HG03378 (cell line): Measurements from ENCODE around the gene TTLL10.

Source experiments
- ATAC-seq: cut with Tn5 transposase; IDR thresholded peaks from one replicate; pipeline ENCODE4 v1.9.1; 2021; ENCODE audit warnings: mild to moderate bottlenecking, moderate library complexity; ENCODE audit not compliant: unreplicated experiment

The TTLL10 gene, protein sequence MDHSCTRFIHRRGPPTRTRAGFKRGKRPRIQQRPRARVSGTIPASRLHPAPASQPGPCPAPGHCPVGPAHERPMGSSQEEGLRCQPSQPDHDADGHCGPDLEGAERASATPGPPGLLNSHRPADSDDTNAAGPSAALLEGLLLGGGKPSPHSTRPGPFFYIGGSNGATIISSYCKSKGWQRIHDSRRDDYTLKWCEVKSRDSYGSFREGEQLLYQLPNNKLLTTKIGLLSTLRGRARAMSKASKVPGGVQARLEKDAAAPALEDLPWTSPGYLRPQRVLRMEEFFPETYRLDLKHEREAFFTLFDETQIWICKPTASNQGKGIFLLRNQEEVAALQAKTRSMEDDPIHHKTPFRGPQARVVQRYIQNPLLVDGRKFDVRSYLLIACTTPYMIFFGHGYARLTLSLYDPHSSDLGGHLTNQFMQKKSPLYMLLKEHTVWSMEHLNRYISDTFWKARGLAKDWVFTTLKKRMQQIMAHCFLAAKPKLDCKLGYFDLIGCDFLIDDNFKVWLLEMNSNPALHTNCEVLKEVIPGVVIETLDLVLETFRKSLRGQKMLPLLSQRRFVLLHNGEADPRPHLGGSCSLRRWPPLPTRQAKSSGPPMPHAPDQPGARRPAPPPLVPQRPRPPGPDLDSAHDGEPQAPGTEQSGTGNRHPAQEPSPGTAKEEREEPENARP

DNA sequence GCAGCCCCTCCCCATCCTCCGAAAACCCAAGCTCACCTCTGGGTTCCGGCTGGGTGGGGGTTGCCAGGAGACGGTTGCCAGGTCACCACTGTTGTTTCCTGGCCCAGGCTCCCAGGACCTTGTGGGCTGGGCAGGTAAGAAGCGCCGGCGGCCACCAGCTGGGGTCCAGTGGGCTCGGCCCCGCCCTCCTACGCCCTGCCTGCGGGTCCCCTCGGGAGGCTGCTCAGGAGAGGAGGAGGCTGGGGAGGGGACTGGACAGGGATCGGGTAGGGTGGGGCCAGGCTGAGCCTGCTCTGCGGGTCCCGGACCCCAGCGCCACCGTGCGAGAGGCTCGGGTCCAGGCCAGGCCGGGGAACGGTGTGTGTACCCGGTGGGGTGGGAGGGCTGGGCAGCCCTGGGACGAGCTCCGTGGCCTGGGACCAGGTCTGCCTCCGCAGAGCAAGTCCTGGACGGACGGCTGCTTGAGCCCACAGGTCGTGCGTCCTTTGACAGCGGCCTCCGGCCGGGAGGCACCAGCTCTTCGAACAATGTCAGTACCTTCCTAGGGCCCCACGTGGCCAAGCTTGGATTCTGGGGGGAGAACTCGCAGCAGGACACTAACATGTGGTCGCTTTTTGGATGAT, at the start of gene TTLL10:
Gene TTLL10, plus strand, starts transcription at position 88 of the 623 bp plus-strand sequence. CDS start 5,336 bp downstream, outside the sequence.
- no peak for ATAC-seq

DNA sequence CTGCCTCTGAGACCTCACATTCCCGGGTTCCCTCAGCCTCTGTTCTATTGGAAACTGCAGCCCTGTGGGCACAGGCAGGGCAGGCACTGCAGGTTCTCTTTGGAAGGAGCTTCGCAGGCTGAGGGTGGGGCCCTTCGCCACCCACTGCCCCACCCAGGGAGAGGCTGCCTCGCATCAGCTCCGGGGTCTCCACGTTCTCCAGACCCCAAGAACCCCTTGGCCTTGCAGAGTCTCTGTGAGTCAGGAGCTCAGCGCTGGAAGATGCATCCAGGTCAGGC, 49.2 kb upstream of the TTLL10 start:
- no peak for ATAC-seq

DNA sequence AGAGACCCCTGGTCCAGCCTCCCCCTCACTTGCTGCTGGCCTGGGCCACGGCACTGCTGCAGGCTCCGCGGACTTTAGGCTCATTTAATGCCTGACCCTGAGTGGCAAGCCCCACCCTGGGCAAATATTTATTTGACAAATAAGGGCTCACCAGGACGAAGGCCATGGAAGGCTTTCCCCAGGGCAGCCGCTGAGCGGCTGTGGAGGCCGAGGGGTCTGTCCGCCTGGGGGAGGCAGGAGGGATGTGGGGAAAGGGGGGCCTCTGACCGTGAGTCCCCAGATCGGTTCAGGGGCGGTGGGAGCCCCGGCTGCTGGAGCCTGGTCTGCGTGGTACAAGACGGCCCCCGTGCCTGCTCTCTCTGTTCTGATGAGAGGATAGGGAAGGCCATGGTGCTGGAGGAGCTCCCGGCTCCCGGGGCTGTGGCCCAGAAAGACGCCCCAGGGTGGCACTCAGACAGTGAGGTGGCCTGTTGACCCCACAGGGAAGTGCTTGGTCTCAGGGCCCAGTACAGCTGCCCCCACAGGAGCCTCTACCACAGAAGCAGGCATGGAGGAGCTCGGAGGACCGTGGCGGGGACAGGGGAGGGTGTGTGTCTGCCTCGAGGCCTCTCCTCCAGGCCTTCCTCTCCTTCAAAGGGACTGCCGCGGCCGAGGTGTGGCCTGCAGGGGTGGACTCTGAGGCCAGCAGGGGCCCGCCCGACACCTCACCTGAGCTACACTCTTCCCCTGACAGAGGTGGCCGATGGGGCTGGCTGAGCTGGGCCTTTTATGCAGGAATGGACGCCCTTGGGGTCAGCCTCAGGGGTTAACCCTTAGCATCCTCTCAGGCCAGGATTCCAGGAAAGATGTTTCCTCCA, 48.7 kb upstream of the TTLL10 start:
- ATAC-seq, result no peak

DNA sequence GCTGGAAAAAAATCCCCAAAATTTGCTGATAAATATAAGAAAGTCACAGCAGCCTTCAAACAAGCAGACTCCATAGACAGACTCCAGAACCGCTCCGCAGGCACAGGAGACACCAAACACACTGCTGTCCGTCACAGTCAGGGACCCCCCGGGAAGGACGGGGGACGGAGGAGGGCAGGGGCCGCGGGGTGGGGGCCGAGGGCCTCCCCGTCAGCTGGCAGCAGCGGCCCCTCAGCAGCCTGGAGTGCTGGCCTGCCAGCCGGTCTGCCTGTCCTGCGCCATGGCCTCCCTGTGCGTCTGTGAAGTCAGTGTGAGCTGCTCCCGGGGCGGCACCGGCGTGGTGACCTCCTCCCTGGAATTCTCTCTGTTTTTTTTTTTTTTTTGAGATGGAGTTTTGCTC, 47.7 kb upstream of the TTLL10 start:
- ATAC-seq, result no peak

DNA sequence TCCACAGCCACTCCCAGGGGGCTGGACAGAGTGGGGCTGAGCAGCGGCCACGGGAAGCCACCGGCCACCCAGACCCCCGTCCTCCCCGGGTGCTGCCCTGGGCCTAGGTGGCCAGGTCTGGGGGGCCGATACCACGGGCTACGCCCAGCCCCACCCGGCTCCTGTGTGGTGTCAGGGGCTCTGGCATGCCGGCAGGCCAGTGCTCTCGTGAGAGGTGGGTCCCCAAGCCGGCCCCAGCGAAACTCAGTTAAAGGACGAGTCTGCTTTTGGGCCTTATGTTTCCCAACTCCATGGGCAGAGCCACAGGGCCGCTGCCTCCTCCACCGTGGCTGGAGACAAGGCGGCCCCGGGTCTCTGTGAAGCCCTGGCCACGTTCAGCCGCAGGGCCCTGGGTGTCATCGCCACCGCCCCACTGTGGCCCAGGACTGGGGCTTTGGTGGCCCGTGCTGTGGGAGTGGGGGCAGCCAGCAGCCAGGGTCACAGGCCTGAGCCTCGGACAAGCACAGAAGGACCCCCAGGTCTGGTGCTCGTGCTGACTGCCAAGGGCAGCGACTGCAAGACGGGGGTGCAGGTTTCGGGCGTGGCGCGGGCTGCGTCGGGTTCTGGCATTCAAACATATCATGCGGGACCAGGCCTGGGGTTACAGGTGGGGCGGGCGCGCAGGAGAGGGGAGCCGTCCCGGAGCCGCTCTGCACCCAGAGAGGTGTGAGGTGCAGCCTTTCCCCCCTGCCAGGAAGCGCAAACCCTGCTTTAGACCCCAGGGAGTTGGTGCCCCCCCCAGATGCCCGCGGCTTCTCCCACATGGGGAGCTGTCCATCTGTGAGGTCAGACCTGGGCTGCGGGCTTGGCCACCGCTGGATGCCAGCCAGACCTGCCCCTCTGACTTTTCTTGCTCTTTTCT, 45.9 kb upstream of the TTLL10 start:
- no peak for ATAC-seq

DNA sequence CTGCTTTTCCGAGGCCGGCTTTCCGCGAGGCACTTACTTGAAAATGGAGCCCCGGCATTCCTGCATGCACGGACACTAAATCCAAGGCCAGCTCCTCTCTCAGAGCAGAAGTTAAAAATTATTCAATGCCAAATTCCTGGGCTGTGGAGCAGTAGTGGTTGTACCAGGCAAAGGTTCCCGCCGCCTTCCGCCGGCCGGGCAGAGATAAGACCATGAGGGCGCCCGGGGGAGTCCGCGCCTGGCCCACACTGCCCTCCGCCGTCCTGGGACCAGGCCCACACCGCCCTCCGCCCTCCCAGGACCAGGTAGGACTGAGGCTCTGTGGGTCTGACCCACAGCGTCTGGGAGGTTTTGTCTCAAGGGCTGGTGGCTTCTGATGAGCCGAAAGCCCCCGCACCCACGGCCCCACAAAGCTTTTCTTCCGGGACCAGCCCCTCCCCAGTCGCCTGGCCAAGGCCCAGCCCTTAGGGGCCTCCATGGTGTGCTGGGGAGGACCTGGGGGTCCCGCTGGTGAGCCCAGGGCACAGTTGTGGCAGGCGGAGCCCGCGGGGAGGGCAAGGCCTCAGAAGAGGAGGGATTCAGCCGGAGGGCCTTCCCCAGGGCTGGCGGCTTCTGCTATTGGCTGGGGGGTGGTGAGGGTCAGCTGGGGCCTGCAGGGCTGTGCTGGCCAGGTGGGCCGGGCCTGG, 45.1 kb upstream of the TTLL10 start:
- no peak for ATAC-seq

DNA sequence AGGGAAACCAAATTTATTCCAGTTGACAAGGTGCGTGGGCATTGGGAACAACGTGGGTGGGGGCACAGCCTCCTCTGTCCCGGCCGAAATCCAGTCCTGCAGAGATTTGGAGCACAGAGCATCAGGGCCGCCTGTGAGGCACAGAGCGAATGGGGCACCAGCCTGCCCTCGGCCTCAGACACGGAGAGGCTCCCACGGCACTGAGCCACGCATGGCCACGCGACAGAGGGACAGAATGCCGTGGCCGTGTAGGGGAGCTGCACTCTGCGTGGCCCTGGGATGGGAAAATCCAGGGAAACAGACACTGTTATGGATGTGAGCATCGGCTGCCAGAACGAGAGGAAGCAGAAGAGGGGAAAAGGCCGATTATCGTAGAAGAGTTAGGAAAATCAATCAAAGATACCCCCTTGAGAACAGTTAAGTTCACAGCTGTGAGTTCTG, 44.3 kb upstream of the TTLL10 start:
- ATAC-seq, result no peak

DNA sequence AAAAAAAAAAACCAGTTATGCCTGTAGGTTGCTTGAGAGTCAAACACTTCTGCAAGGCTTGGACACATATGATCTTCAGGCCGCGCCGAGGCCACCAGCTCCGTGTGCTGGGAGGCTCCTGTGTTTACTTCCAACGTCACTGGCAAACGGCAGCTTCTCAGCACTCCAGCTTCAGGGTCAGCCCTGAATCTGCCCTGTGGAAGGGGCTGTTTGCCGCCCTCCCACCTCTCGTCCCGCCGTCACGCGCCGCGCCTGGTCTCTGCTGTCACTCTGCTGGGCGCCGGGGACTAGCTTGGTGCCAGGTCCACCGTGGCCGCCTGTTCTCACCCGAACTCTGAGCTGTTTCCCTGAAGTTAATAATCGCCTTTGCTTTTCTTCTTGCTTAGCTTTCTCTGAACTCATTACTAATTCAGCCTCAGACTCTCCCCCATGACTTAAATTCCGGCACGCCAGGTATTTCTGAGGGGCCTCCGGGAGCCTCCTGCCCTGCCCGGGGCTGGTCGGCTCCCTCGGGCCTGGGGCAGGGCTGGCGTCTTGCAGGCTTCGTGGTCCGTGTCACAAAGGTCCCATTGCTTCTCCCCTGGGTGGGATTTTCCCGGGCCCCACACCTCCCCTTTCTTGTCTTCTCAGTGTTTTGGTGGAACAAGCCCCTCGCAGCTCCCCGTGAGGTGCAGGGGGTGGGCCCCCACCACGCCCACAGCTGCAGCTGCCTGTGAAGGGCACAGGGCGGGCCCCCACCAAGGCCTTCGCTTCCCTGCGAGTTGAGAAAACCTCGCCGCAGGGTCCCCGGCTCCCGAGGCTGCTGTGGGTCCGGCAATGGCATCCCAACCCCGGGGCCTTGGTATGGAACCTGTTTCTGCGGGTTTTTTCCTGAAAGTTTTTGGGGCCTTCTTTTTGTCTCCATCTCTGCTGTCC, 43.2 kb upstream of the TTLL10 start:
- no peak for ATAC-seq

DNA sequence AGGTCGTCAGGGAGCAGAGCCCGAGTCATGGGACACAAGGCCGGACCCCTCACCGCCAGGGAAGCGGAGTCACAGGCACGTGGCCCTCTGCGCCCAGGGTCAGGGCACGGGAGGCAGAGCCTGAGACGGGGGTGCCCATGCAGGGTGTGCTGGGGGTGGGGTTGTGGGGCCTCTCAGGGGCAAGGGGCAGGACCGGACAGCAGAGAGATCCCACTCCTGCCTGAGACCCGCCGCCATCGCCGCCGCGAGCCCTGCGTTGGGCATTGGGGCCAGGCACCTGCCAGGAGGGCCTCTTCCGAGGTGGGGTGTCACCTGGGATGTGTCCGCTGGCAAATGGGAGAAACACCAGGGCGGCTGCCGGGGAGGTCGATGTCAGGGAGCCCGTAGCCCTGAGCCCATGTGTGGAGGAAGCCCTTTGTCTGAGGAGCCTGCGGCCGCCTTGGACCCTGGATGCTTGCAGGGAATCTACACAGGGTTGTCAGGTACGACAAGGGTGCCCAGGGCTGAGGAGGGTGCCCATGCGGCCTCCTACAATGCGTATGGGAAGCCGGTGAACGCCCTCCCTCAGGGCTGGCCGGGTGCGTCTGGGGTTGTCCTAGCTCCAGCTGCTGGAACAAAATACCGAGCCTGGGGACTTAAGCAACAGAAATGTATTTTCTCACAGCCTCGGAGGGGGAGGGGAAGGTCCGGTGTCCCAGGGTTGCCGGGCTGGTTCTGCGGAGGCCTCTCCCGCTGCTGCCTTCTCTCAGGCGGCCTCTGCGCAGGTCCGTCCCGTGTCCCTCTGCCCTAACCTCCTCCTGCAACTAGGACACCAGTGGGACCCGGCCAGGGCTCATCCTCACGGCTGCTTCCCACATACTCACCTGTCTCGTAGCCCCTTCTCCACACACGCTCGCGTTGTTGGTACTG, 41.4 kb upstream of the TTLL10 start:
- no peak for ATAC-seq

DNA sequence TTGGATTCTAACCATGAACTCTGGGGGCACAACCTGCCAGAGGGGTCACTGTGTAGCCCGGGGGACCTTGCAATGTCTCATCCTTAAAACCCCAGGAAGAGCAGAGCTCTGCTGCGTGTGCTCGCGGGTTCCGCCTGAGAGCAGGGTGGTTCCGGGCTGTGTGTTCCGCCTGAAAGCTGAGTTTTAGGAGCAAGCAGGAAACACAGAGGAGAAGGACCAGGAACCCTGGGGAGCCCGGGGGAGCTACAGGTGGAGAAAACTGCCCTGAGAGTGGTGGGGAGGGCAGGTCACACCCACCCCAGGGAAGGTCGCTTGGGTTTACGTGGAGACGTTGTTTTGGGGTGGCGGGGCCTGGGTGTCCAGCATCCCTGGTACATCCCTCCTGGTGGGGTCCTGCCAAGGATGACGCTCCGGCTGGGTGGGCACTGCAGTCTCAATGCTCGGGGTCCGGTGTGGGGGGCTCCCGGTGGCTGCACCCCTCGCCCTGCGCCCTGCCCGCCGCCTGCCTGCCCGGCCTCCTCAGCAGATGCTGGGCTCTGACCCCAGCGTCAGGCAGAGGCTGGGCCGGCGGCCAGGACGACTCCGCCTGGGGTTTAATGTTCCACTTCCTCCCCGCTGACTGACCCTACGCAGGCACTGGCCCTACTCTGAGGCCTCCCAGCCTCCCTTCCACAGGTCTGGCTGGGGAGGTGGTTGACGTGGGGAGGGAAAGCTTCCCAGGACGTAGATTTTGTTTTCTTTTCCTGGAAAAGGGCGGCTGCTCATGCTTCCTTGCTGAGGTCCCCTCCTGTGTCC, 40.5 kb upstream of the TTLL10 start:
- ATAC-seq, result no peak

DNA sequence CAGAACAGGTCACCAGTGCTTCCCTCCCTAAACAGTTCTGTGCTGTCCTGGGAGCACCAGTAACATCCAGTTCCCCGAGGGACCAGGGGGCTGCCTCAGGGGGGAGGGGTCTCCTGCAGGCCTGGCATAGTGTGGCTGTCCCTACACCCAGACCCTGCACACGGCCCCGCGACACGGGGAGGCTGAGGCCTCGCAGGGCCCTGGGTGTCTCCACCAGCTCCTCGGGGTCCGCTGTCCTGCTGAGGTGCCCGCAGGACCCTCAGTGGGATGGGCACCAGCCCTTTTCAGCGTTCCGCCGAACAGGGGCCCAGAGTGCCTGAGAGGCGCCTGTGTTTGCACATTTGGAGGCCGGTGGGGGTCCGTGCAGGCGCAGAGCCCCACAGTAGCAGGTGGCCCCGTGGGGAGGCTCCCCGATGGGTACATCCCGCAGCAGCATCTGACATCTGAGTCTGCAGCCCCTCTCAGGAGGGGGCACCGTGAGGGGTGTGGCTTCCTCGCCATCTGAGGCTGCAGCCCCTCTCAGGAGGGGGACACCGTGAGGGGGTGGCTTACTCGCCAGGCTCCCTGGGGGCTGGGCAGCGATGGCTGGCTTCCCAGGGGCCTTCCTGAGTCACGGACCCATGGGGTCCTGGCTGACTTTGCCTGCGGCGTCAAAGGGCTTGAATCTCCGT, 39.2 kb upstream of the TTLL10 start:
- ATAC-seq, result no peak

DNA sequence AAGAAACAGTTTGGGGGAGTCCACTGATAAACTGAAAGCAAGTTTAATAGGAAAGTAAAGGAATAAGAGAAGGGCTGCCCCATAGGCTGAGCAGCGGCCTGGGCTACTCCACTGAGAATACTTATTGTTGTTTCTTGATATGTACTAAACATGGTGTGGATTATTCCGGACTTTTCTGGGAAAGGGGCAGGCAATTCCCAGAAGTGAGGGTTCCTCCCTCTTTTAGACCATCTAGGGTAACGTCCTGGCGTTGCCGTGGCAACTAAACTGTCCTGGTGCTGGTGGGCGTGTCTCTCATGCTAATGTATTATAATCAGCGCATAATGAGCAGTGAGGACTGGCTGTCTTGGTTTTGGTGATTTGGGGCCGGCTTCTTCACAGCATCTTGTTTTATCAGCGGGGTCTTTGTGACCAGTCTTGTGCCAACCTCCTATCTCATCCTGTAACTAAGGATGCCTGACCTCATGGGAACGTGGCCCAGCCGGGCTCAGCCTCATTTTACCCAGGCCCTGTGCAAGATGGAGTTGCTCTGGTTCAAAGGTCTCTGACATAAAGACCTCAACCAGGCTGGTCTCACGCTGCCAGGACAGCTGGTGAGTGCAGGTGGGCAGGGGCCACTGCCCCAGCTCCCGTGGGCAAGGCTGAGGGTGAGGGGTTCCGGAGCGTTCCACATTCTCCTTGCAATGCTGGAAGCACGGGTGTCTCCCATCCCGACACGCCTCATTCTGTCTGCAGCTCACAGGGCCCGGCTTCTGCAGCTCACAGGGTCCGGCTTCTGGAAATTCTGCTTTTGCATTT, 38.1 kb upstream of the TTLL10 start:
- ATAC-seq, result no peak

DNA sequence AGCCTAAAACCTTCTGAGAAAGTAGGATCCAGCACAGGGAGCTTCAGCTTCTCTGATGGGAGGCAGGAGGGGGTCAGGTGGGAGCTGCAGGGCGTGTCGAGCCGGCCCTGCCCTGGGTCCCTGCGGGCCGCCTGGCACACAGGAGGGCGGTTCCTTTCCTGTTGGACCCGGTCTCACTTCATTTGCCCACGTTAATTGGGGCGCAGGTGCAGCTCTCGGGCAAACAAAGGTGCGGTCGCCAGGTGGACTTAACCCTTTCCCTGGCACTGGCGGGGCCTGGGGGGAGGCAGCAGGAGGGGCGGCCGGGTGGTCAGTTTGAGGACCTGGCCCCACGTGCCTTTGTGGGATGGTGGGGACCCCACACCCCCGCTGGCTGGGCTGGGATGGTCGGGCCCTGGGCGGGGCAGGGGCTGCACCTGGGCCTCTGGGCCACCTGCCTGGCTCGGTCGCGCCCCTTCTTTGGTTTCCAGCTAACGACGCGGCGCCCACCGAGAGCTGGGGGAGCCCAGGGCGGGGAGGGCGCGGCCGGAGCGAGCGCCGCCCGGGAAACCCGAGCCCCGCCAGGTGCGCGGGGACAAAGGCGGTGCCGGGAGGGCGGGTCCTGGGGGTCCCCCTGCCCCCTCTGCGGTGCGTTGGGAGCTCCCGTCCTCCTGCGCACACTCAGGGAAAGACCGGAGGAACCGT, 37.0 kb upstream of the TTLL10 start:
- ATAC-seq, result no peak

DNA sequence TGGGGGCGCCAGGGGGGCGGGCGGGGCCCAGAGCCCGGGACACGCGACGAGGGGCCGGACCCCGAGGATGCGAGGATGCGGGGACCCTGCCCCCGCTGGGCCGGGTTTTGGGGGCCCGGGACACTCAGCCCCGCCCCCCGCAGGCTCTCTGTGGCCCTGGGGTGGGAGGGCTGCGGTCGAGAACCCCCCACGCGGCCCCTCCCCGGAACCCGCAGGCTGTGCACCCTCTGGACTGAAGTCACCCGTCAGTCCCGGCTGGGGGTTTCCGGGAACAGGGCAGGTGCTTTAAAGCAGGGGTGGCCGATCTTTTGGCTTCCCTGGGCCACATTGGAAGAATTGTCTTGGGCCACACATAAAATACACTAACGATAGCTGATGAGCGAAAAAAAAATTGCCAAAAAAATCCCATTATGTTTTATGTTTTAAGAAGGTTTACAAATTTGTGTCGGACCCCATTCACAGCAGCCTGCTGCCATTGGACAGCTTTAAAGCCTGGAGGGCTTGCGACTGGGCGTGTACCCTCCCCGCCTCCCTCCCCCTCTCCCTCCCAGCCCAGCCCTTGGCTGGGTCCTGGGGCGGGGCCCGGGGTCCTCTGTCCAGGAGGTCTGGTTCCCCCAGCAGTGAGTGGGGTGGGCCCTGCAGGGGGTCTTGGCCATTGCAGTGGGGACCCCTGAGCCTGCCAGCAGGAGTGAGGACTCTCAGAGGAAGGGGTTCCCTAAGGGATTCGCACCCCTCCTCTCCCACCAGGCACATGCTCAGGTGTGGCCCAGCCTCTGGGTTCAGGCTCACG, 36.2 kb upstream of the TTLL10 start:
- ATAC-seq, result no peak
